HG03280 (cell line): ENCODE data around the gene TENM4.

Experiments used
- ATAC-seq: cut with Tn5 transposase; IDR thresholded peaks from one replicate; pipeline ENCODE4 v1.9.1; 2021; ENCODE audit warnings: mild to moderate bottlenecking, moderate library complexity; ENCODE audit not compliant: unreplicated experiment

Gene TENM4

DNA sequence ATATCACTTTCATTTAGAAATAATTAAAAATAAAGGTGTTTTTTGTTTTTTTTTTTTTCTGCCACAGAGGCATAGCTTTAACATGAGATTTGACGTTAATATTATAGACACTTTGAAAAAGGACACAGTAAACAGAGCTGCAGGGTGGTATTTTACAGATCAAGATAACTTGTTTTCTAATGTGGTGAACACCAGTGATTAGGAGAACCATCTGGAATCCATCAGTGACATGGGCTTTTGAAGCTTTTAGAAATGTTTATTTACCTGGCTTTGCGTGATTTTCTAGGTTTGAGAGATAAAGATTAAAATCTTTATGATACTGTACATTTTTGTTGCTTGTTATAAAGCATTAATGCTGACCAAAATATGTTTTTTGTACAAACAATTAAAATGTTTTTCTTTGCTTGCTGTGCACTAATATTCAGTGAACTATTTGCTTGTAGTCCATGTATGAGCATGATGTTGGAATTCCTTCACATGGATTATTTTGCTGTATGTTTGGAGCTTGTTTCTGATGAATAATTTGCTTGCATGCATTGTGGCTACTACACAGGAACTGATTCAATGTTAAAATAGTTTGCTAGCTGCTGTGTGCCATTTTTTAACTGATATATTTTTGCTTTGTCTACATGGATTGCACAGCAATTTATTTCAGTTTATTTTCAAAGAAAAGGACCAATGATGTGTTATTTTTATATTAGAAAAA lies 514.0 kb downstream of the TENM4 start:
- no peak for ATAC-seq

GRCh38 chr11:78925387-78925786 lies 515.4 kb downstream of the TENM4 start:
- ATAC-seq, result no peak

DNA sequence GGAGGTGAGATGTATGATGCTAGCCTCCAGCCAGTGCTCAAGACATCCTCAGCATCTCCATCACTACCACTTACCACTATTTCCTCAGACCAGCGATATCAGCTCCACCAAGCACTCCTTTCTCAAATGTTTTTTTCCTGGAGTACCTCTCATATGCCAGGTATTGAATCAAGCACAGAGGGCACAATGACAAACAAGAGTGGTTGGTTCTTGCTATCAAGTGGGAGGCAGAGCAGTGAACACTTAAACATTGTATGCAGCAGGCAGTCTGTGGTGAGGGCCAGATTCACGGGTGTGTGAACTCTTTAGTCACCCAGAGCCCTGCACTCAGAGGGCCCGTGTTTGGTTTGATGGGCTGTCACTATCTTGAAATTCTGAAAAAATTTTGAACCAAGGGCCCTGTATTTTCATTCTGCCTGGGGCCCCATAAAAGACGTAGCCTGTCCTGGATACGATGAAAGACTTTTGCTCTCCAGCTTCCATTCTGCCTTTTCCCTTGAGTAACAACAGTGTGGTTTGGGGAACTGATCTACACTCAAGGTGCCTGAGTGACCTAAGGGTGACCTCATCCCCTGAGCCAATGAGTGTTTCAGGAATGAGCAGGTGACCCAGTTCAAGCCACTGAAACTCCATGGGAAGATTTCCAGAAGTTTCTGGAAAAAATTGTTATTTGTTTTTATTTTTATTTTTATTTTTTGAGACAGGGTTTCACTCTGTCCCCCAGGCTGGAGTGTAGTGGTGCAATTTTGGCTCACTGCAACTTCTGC lies 517.8 kb downstream of the TENM4 start:
- no peak for ATAC-seq

DNA sequence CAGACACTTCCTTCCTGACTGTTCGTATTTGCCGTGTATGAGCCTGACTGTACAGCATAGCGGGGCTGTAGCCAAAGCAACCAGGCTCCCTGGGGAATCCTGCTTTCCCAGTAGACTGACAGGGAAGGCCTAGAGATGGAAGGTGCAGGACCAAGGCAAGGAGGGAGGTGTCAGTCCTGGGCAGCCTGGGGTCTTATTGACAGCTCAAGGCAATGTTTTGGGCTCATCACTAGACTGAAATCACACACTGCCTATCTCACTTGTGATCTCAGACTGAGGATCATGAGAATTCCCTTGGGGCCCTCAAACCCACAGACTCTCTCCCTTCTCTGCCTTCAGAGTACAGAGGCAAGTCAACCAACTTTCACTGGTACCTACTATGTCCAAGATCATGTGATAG lies 519.3 kb downstream of the TENM4 start:
- no peak for ATAC-seq

GRCh38 chr11:78920329-78920728 lies 520.5 kb downstream of the TENM4 start:
- ATAC-seq, result no peak

- no peak for ATAC-seq
These were observed 524.1 kb downstream of the TENM4 start for GRCh38 chr11:78916759-78917158.

DNA sequence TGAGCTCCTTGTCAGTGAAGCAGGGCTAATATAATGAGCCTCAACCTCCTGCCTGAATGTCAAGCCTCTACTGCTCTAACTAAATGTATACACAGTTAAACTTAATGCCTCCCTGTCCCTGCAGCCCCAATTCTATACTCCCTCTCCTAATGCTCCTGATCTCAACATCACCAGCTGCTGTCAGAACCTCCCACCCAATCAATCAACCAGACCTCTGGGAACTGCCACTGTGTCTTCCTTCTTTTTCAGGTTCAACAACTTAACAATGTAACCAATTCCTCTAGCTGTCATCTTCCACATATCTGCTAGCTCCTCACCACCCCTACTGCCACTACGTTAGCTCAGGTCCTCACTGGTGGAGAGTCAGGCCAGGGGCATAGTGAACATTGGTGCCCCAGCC lies 526.3 kb downstream of the TENM4 start:
- no peak for ATAC-seq

DNA sequence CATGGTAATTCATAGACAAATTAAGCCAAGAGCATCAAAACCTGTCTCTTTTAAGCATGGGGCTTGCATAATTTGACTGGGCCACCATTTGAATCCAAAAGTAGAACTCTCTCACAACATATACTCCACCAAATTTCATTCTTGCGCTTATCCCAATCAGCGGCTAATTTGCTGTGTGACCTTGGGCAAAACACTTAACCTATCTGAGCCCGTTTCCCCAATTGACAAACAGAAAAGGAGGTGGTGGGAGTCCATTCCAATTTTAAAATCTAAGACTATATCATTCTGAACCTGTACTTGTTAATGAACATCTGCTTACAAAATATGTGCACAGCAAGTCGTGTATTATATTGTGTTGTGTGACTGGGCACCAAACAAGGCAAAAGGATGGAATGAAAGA lies 528.1 kb downstream of the TENM4 start:
- no peak for ATAC-seq

- ATAC-seq, result no peak
These were observed 530.5 kb downstream of the TENM4 start for GRCh38 chr11:78910322-78910721.

DNA sequence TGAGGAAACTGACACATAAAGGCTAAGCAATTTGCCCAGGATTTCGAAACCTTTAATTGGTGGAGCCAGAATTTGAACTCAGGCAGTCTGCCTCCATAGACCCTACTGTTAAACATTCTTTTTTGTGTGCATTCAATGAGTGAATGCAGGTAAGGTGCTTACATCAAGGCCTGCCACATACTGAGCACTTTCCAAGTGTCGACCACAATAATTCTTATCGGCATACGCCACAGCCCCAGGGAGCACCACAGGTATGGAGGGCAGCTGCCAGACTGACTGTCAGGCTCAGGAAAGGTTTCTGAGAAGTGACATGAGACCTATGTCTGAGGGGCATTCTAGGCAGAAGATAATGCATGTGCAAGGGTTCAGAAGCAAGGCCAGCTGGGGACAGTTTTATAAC lies 531.4 kb downstream of the TENM4 start:
- ATAC-seq, result no peak

- ATAC-seq, result no peak
These were observed 533.2 kb downstream of the TENM4 start for GRCh38 chr11:78907636-78908035.

- no peak for ATAC-seq
These were observed 534.3 kb downstream of the TENM4 start for GRCh38 chr11:78906566-78906965.

DNA sequence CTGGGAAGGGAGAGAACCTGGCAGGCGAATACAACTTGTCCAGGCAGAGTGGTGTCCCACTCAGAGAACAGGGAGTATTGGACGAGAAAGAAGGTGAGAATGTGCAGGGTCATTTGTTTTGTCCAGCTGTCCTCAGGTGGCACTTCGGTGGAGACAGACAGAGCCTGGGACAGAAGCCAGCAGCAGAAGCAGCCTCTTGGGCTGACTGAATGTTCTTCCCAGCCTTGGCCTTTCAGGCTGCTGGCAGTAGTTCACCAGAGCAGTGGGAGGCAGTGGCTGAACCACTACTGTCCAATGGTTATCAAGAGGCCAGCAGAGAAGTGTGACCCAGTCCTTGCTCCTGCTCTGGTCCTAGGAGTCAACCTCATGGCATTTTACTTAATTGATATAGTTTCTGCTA lies 535.1 kb downstream of the TENM4 start:
- ATAC-seq, result no peak

DNA sequence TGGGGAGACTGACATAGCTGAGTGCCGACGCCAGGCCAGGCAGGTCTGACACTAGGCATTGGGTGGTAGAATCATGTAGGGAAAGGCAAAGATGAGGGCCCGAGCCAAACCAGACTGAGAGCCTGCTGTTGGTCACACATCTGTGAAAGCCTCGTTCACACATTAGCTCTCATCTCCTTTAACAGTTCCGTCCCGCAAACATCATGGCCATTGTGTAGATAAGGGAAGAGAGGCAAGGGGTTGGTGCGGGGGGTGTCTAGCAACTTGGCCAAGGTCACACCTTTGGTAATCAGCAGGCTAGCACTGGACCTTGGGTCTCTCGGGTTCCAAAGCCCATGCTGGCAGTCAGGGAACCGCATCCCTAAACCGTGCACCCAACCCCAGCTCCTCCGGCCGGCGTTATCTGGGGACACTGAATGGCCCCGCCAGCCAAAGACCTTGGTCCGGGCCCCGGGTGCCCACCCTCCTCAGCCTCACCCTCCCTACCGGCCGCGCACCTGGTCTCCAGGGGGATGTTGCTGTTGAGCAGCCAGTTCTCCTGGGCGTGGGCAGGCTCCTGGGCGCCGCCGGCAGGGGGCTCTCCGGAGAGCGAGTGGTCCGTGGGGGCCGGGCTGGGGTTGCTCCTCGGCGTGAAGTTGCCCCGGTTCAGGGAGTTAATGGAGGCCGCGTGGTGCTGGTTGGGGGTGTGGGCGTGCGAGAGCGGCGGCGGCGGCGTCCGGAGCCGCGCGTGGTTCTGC lies 537.9 kb downstream of the TENM4 start:
- no peak for ATAC-seq

GRCh38 chr11:78901831-78902230 lies 539.0 kb downstream of the TENM4 start:
- no peak for ATAC-seq

GRCh38 chr11:78898266-78898775 lies 542.5 kb downstream of the TENM4 start:
- ATAC-seq, result no peak

GRCh38 chr11:78893996-78894395 lies 546.8 kb downstream of the TENM4 start:
- ATAC-seq, result no peak

DNA sequence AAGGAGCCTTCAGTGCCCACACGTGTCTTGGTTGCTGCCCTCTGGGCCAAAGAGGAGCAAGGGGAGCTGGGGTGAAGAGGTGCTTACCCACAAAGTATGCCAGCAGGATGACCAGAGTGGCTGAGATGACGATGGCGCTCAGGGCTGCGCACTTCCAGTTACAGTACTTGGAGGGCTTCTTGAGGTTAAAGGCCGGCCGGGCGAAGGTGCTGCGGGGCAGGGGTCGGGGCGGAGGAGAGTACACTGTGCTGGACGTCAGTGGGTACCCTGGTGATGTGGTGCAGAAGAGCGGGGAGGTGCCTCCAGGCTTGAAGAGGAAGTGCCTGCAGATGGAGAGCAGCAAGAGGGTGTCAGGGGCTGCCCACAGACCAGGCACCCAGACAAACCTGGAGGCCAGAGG lies 551.1 kb downstream of the TENM4 start:
- no peak for ATAC-seq

DNA sequence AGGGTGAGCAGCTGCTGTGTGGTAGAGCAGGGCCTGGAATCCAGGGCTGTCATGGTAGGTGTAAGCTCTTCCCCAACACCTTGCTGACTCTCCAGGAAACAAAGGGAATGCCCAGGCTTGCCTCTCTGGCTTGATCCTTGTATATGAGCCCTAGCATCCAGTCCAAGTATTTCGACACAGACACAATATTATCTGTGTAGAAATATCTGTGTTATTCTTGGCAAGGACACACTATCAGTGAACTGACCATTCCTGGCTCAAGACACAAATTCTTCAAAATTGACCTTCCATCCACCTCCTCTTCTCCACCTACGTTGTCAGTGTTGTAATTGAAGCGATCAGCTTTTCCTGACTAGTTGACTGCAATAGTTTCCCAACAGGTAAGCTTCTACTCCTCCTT lies 554.2 kb downstream of the TENM4 start:
- no peak for ATAC-seq

- ATAC-seq, result no peak
These were observed 556.1 kb downstream of the TENM4 start for GRCh38 chr11:78884761-78885160.

- no peak for ATAC-seq
These were observed 557.3 kb downstream of the TENM4 start for GRCh38 chr11:78883506-78883905.
